GM19395 (cell line): ENCODE data around the gene RHBDL3.

Source experiments
- ATAC-seq: cut with Tn5 transposase; IDR thresholded peaks from one replicate; pipeline ENCODE4 v1.9.1; 2021; ENCODE audit warnings: mild to moderate bottlenecking, moderate library complexity; ENCODE audit not compliant: unreplicated experiment

The RHBDL3 gene

DNA sequence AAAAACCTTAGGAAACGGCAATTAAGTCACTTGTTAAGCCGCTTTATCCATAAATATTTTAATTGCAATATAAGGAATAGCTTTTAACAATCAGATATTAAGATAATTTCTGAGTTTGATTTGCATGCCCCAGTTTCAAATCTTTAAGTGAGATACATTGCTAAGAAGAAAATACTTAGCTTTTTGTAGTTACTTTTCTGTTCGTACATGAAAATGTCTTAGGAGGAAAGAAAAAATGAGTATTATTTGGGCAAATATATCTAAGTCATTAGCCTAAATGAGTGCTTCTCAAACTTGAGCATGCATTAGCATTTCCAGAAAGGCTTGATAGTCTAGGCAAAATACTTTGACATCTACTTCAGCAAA, 90.7 kb downstream of the RHBDL3 start:
- ATAC-seq = no peak

DNA sequence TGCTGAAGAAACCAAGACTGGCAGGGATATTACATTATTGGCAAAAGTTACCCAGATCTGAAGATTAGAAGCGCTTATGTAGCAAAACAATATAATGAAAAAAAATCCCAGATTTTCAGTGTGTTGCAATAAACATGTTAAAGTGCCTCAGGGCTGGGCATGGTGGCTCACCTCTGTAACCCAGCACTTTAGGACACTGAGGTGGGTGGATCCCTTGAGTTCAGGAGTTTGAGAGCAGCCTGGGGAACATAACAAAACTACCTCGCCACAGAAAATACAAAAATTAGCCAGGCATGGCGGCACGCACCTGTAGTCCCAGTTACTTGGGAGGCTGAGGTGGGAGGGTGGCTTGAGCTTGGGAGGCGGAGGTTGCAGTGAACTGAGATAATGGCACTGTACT, 91.1 kb downstream of the RHBDL3 start:
- no peak for ATAC-seq

DNA sequence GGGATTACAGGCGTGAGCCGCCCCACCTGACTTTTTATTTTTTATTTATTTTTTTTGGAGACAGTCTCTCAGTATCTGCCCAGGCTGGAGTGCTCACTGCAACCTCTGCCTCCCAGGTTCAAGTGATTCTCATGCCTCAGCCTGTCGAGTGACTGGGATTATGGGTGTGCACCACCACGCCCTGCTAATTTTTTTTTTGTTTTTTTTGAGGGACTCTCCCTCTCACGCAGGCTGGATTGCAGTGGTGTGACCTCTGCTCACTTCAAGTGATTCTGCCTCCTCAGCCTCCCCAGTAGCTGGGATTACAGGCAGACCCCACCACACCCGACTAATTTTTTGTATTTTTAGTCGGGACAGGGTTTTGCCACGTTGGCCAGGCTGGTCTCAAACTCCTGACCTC, 92.0 kb downstream of the RHBDL3 start:
- no peak for ATAC-seq

DNA sequence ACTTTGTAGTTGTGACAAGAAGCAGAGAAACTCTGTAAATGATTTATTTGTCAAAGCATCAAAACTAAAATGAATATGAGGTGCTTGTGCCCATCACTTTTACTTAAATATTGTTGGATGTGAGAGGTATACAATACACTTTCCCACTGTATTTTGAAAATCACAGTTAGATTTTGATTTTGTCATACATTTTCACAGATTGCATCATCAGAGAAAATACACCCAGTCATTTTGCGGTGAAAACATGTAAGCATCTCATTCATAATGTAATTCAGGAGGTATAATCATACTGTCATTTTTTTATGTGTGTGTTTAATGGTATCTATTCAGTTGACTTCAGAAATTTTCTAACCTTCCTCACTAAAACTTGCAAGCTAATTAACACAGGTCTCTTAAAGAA, 95.6 kb downstream of the RHBDL3 start:
- no peak for ATAC-seq

DNA sequence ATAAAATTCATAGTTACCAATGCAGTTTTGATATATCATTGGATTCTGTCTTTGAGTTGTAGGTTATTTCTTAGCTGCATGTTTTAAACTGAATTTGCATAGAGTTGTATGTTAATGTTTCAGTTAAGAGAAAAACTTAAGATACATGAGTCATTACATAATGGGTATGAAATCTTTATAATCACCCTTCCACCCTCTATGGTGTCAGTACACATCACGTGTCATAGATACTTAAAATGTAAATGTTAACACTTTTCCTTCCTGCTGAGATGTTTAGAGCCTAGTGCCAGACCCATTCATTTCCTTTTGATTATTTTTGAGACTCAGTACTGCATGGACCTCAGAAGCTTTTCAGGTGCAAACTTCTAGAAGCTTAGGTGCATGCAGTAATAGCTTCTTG, 104.8 kb downstream of the RHBDL3 start:
- no peak for ATAC-seq
